ENCODE measurements around the gene ABHD16A.
A peak's percentile ranks its signal among the peaks of the same experiment; 100 is the strongest.

Gene ABHD16A

DNA sequence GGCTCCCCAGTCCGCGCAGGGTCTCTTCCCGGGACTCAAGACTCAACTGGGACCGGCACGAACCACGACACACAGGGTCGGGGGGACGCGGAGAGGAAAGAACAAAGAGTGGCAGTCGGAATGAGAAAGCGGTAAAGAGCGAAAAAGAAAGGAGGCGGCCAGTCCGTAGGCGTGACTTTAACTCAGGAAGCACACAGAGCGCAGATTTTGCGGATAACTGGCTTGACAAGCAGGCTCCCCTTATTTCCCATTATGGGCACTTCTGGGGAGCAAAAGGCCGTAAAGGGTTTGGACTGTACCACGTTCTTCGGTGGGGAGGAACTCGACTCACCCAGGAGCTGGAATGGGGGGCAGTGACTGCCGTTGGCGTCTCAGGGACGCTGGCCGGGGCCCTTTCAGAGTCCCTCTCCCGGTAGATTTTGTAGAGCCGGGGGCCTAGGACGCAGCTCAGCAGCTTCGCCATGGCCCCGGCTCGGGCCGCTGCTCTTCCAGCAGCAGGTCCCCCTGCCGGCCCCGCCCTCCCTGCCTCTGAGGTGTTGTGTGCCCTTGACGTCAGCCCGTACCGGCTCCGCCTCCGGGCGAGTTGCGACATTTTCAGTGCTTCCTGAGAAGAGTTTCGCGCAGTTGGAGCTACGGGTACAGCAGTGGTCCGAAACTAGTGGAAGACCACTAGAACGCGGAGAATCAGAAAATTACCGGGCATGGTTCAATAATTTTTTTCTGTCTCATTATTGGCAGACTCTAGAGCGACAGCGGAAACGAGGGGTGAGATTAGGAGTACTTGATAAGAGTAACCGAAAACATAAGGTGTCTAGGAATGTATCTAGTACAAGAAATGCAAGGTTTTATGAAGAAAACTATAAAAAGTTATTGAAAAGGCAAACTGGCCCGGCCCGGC is at the start of gene ABHD16A:
Gene ABHD16A (minus strand): TSS at position 506 of the 898 bp plus-strand sequence. CDS start 43 bp downstream, at position 463.
- DNase-seq = peak; percentile 93

DNA sequence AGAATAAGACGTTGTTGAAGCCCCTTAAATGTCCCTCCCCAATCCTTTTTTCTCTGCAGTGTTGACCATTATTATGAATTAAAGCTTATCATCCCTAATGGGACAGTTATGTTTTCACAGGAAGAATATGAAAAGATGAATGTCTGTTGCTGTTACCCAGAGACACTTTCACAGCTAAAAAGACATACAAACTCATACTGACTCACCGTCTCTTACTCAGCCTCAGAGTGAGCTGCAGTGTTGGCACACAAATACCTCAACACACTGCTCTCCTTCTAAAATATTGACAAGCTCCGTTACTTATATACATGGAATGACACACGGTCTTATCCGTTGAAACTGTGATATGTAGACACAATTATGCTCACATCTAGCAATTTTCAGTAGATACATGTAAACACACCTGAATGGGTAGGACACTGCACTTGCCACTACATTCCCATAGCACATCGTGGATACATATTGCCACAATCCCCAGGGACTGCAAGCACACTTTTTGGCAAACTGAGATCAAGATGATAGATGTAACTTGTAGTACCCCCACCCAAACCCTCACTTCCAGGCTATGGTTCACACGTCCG is 49.7 kb upstream of the ABHD16A start:
- peak; percentile 77 for DNase-seq

DNA sequence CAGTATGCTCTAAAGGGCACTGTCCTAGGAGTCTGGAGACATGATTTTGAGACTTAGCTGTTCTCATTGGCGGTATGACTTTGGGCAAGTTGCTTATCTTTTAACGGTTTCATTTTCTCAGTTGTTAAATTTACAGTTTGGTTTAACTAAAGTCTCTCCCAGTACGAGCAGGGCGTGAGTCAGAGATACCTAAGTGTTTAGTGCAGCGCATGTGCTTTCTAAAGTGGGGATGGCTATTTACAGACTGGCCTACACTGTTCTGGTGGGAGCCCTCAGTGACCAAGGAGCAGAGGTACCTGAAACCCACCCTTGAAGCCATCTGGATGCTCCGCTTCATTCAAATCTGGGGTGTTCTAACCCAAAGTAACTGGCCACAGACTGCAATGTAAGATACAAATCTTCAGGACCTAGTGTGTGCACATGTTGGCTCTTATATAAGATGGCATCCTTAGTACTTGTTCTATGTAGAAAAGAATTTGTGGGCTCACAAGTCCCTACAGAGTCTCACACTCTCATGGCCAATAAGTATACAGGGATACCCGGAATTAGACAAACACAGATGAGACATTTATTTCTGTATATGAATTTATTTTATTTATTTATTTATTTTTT is 47.4 kb upstream of the ABHD16A start:
- DNase-seq = no peak

- no peak for DNase-seq
Observed at GRCh38 chr6:31749301-31750036, 46.3 kb upstream of the ABHD16A start.

DNA sequence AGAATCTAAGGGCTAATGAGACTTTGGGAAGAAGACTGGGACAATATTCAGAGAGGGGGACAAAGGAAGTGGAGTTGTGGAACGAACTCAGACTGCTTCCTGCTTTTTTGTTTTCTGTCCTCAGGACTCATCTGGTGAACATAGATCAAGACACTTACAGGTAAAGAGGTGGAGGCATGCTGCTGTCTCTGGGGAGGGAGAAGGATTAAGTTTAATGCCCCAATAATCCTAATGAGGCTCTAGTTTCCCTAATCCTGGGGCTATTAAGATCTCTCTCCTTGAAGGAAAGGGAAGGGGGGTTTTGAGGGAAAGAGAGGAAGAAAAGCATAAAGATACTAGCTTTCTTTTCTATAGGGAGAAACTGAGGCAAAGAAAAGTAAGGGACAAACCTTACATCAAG is 41.3 kb upstream of the ABHD16A start:
- DNase-seq = no peak

GRCh38 chr6:31742894-31743293 is 39.8 kb upstream of the ABHD16A start:
- DNase-seq = no peak

DNA sequence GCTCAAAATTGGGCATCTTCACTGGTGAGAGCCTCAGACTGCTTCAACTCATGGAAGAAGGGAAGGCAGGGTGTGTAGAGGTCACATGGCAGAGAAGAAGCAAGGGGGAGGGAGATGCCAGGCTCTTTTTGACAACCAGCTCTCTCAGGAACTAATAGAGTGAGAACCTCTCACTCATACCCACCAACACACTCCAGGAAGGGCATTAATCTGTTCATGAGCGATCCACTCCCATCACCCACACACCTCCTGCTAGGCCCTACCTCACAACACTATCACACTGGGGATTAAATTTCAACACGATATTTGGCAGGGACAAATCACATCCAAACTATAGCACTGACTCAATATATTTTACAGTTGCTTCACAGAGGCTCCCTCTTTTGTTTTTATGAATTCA is 38.7 kb upstream of the ABHD16A start:
- DNase-seq = no peak

DNA sequence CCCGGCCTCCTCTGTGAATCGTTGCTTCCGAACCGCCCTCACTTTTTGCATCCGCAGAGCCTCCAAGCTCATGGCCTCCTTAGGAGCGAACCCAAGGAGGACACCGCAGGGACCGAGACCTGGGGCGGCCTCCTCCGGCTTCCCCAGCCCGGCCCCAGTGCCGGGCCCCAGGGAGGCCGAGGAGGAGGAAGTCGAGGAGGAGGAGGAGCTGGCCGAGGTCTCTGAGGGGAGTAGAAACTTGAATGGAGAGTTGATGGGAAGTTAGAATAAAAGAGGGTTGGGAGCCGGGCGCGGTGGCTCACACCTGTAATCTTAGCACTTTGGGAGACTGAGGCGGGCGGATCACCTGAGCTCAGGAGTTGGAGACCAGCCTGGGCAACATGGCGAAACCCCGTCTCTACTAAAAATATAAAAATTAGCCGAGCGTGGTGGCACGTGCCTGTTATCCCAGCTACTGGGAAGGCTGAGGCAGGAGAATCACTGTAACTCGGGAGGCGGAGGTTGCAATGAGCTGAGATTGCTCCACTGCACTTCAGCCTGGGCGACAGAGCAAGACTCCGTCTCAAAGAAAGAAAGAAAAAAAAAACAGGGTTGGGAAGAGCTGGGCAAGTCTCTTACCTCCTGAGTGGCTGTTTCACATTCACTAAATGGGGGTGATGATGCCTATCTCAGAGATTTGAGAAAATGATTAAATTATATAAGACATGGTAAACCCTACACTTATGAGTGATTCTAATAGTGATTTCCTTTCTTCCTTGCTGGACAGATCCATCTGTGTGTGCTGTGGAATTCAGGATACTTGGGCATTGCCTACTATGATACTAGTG is 37.5 kb upstream of the ABHD16A start:
- DNase-seq = no peak

- DNase-seq = peak; percentile 100
Observed at GRCh38 chr6:31739639-31740396, 36.7 kb upstream of the ABHD16A start, which contains the start of gene MSH5. Gene MSH5 (plus strand): TSS chr6:31740005. CDS start chr6:31740467, 462 bp downstream.

DNA sequence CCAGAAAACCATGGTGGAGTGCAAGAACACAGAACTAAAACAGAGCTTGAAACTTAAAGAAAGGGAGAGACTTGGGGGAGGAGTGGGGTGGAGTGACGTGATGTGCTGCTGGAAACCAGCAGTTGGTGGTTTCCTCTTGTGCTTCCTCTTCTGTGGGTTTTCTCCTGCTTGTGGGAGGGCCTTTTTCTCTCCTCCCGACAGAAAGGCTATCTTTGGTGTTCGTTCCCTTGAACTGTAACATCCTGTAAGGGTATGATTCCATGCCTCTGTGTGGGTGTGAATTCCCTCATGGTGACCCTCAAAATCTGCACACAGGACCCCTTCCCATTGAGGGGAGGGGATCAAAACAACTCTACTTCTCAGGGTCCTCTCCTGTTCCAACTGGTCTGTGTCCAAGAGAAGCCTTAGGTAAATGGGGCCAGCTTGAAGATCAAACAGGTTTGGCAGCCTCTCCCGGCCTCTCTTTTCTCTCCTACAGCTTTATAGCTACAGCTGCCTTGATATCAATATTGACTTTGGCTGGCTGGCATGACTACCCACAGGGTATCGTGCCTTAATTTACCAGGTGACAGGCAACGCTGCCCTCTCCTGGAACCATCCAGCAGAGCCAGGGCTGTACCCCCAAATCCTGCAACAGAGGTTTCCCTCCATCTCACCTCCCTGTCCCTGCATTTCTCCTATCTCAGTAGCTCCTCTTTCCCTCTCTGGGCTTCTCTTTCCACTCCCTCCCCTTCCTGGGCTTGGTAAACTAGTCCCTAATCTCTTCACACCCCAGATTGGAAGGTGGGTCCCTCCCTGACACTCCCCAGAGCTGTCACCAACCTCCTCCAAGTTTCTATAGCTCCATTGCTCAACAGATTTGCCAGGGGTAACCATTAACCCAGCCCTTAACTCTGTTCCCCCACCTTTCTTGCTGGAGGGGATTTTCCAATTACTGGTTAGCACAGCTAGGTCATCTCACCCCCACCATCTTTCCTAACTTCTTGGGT is 35.2 kb upstream of the ABHD16A start:
- peak; percentile 79 for DNase-seq

- DNase-seq = no peak
Observed at GRCh38 chr6:31737315-31737990, 34.3 kb upstream of the ABHD16A start.

GRCh38 chr6:31736768-31737314 is 33.7 kb upstream of the ABHD16A start:
- DNase-seq = no peak

- peak; percentile 63 for DNase-seq
Observed at GRCh38 chr6:31736021-31736767, 33.1 kb upstream of the ABHD16A start, which contains the start of gene CLIC1. Gene CLIC1 (minus strand): TSS chr6:31736530. CDS start chr6:31736300, 230 bp downstream.

DNA sequence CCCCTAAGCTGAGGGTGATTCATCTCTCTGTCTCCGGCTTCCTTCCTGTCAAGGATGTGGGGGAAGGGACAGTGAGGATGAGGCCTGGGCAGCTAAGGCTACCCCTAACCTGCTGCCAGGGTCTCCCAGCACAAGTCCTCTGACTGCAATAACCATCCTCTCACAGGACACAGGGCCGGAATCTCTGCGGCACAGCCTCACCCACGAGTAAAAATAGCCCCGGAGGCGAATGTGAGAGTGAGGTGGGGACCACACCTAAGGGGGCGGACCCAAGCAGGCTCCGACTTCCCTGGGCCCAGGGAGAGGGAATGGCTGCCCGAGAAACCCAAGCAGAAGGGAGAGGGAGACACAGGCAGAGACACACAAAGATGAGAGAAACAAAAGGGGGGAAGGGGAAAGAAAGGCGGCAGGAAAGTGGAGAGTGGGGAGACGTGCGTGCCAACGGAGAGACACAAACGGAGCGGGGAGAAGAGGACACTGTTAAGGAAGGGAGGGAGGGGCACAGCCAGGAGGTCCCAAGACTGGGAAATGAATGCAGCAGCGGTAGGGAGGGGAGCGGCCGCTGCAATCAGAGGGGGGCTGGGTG is 31.8 kb upstream of the ABHD16A start:
- DNase-seq = peak; percentile 76

- no peak for DNase-seq
Observed at GRCh38 chr6:31734247-31734820, 31.2 kb upstream of the ABHD16A start.

- DNase-seq = no peak
Observed at GRCh38 chr6:31733734-31734133, 30.6 kb upstream of the ABHD16A start.

DNA sequence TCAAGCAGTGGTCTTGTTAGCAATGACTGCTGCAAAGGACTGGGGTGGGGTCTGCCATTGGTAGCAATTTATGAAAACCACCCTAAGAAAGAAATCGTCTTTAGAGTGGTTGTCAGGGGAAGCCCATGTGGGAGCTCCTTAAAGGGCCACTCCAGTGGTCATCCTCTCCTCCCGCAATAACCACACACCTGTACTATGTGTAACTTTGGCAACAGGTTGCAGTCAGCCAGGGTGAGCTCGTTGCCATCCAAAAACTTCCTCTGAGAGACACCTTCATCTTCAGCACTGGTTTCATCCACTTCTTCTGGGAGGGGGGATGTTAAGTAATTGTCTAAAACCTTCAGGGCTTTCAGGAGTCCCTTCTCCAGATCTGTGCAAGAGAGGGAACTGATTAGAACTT is 28.9 kb upstream of the ABHD16A start:
- no peak for DNase-seq

Measured in kidney glomerular epithelial cell (primary cell).